PC-3 (cell line): ENCODE measurements around the gene CATSPERB.

Source experiments
- CTCF ChIP-seq: fragments of 300-600 bp; sonication (generic); conservative IDR thresholded peaks from 2 replicates; pipeline ENCODE4 v1.5.1; 2017; ENCODE audit warnings: antibody characterized with exemption, low read depth, mild to moderate bottlenecking, low read length
- EZH2 ChIP-seq: fragments of 300-600 bp; sonication (generic); IDR thresholded peaks from one replicate; pipeline ENCODE4 v1.6.1; 2017; ENCODE audit warnings: antibody characterized with exemption, mild to moderate bottlenecking, low read length; ENCODE audit not compliant: unreplicated experiment
- EZH2phosphoT487 ChIP-seq: fragments of 300-600 bp; sonication (generic); IDR thresholded peaks from 2 replicates; pipeline ENCODE4 v1.6.1; 2018; ENCODE audit warnings: mild to moderate bottlenecking, antibody characterized with exemption, low read length, borderline replicate concordance

GRCh38 chr14:91694643-91695042 lies 37.2 kb downstream of the CATSPERB start:
- TF ChIP-seq CTCF: no peak
- no peak for TF ChIP-seq EZH2
- no peak for TF ChIP-seq EZH2phosphoT487
